HepG2 (cell line): Measurements from ENCODE around the gene RBM27. TPM values are rescaled to one million over a fixed set of nuclear protein-coding genes. Genes with fewer than 3 reads are reported as not detected.

ENCODE experiments used
- ATAC-seq: fragments of 200-7000 bp; cut with Tn5 transposase; 3 replicates; pipeline ENCODE4 v1.9.1; 2020; ENCODE audit warnings: mild to moderate bottlenecking, moderate library complexity
- BruUV-seq: library from RNA; stranded (reverse); fragments of 400-500 nt; replicated peaks from 2 replicates; lab custom pipeline; 2021; lab: Mats Ljungman, UMichigan
- CTCF ChIA-PET: fragments of 300-600 bp; formaldehyde crosslinking; extraction: SDS; loops from one replicate; lab custom pipeline; 2021; ENCODE audit warnings: low total read pairs, inconsistent platforms, low intra/inter-chr PET ratio; lab: Yijun Ruan, JAX
- POLR2A ChIA-PET: fragments of 350-600 bp; sonication (Branson Sonifier 250); formaldehyde crosslinking; loops from one replicate; lab custom pipeline; 2020; ENCODE audit warnings: antibody characterized with exemption, inconsistent platforms; lab: Yijun Ruan, JAX
- DNase-seq: peaks from one replicate; pipeline ENCODE4 v3.0.0-alpha.2; 2015; ENCODE audit warnings: low spot score
- FAIRE-seq: peaks from 3 replicates; lab custom pipeline; 2011; peaks lifted over from hg19 to GRCh38; lab: Jason Lieb, UNC
- H2AFZ ChIP-seq: one replicate; pipeline ENCODE4 v1.6.1; 2011; ENCODE audit warnings: low read length, inconsistent platforms
- H3K27ac ChIP-seq: fragments of 300-600 bp; 3 replicates; pipeline ENCODE4 v1.8.0; 2011; ENCODE audit warnings: mixed run types, mild to moderate bottlenecking, mixed read lengths, low read length, inconsistent platforms; ENCODE audit not compliant: insufficient read depth; ENCODE audit errors: extremely low read length
- H3K27me3 ChIP-seq, 2 experiments: fragments of 200-600 bp in 1 of 2; 2 replicates in 1 of 2; 3 replicates in 1 of 2; pipeline versions ENCODE4 v1.6.0 to v1.8.0; 2011; ENCODE audit warnings: low read length in 2 of 2, mild to moderate bottlenecking in 2 of 2, moderate library complexity in 2 of 2, inconsistent platforms in 1 of 2; ENCODE audit not compliant: insufficient read depth in 2 of 2, control insufficient read depth in 1 of 2
- H3K36me3 ChIP-seq, 2 experiments: fragments of 200-600 bp in 1 of 2; replicated peaks in 1 of 2; 2 replicates in 1 of 2; 3 replicates in 1 of 2; pipeline versions ENCODE4 v1.5.1 to v1.8.0; 2011; ENCODE audit warnings: low read length in 2 of 2, inconsistent platforms in 1 of 2; ENCODE audit not compliant: insufficient read depth in 2 of 2, control insufficient read depth in 1 of 2
- H3K4me1 ChIP-seq: 2 replicates; pipeline ENCODE4 v1.5.1; 2012; ENCODE audit warnings: low read length, inconsistent platforms; ENCODE audit not compliant: insufficient read depth
- H3K4me2 ChIP-seq: 2 replicates; pipeline ENCODE4 v1.6.0; 2011; ENCODE audit warnings: low read depth, low read length, inconsistent platforms
- H3K4me3 ChIP-seq, 3 experiments: fragments of 200-600 bp in 1 of 3; sonication (generic), shearing (Covaris generic) in 1 of 3; replicated peaks in 1 of 3; 2 replicates each; pipeline ENCODE4 v1.5.1; 2011 to 2016; ENCODE audit warnings: low read length in 3 of 3, inconsistent platforms in 2 of 3, low read depth in 2 of 3, mild to moderate bottlenecking in 2 of 3, control low read depth in 1 of 3, mixed read lengths in 1 of 3; ENCODE audit not compliant: insufficient read depth in 1 of 3
- H3K79me2 ChIP-seq: one replicate; pipeline ENCODE4 v1.6.1; 2011; ENCODE audit warnings: low read length, inconsistent platforms; ENCODE audit not compliant: insufficient read depth
- H3K9ac ChIP-seq: 2 replicates; pipeline ENCODE4 v1.6.0; 2011; ENCODE audit warnings: mild to moderate bottlenecking, low read depth, low read length, inconsistent platforms; ENCODE audit not compliant: insufficient read depth
- H3K9me3 ChIP-seq: 2 replicates; pipeline ENCODE4 v1.5.1; 2012; ENCODE audit warnings: mild to moderate bottlenecking, low read length
- H4K20me1 ChIP-seq: 2 replicates; pipeline ENCODE4 v1.6.0; 2011; ENCODE audit warnings: inconsistent platforms, mild to moderate bottlenecking, low read length, moderate library complexity; ENCODE audit not compliant: insufficient read depth
- ADNP ChIP-seq: sonication (generic); formaldehyde crosslinking; IDR thresholded peaks from 2 replicates; pipeline ENCODE4 v1.4.0; 2020; ENCODE audit warnings: missing genetic modification reagents
- ELF4 ChIP-seq: sonication (generic); formaldehyde crosslinking; IDR thresholded peaks from 2 replicates; pipeline ENCODE4 v1.5.0; 2020; ENCODE audit warnings: missing genetic modification reagents, mild to moderate bottlenecking, moderate library complexity, borderline replicate concordance
- FLYWCH1 ChIP-seq: sonication (generic); formaldehyde crosslinking; IDR thresholded peaks from 2 replicates; pipeline ENCODE4 v1.8.1; 2023; ENCODE audit warnings: mild to moderate bottlenecking, missing genetic modification reagents
- HMGA1 ChIP-seq: sonication (generic); formaldehyde crosslinking; conservative IDR thresholded peaks from 2 replicates; pipeline ENCODE4 v1.4.0; 2020; ENCODE audit warnings: missing genetic modification reagents
- PHF5A ChIP-seq: IDR thresholded peaks from one replicate; pipeline ENCODE4 v1.6.1; 2018; ENCODE audit warnings: low read depth, missing genetic modification reagents; ENCODE audit not compliant: unreplicated experiment
- SUZ12 ChIP-seq: fragments of 150-350 bp; IDR thresholded peaks from 2 replicates; pipeline ENCODE4 v1.6.1; 2014; ENCODE audit warnings: low read depth, low read length
- ZFP36L2 ChIP-seq: sonication (generic); formaldehyde crosslinking; IDR thresholded peaks from 2 replicates; pipeline ENCODE4 v1.4.0; 2020; ENCODE audit warnings: missing genetic modification reagents
- ZNF367 ChIP-seq: sonication (generic); formaldehyde crosslinking; IDR thresholded peaks from 2 replicates; pipeline ENCODE4 v1.4.0; 2020; ENCODE audit warnings: missing genetic modification reagents, borderline replicate concordance
- ZNF383 ChIP-seq: sonication (generic); formaldehyde crosslinking; IDR thresholded peaks from 2 replicates; pipeline ENCODE4 v1.4.0; 2020; ENCODE audit warnings: missing genetic modification reagents, mild to moderate bottlenecking, borderline replicate concordance
- ZNF766 ChIP-seq: sonication (generic); formaldehyde crosslinking; IDR thresholded peaks from 2 replicates; pipeline ENCODE4 v1.5.0; 2020; ENCODE audit warnings: missing genetic modification reagents, borderline replicate concordance
- ZNF775 ChIP-seq: sonication (generic); formaldehyde crosslinking; IDR thresholded peaks from 2 replicates; pipeline ENCODE4 v1.4.0; 2020; ENCODE audit warnings: missing genetic modification reagents, mild to moderate bottlenecking, moderate library complexity, borderline replicate concordance
- ZNF83 ChIP-seq: sonication (generic); formaldehyde crosslinking; IDR thresholded peaks from 2 replicates; pipeline ENCODE4 v1.4.0; 2020; ENCODE audit warnings: missing genetic modification reagents, mild to moderate bottlenecking, borderline replicate concordance
- ZSCAN31 ChIP-seq: sonication (generic); formaldehyde crosslinking; IDR thresholded peaks from 2 replicates; pipeline ENCODE4 v1.5.0; 2020; ENCODE audit warnings: low read depth, mild to moderate bottlenecking, missing genetic modification reagents
- ZSCAN9 ChIP-seq: IDR thresholded peaks from 2 replicates; pipeline ENCODE4 v1.6.1; 2016; ENCODE audit warnings: borderline replicate concordance
- WGBS: methylation state at CpG from one replicate; pipeline ENCODE4 v1.1.6; 2017; ENCODE audit warnings: low lambda C conversion rate; 5-methylcytosine and 5-hydroxymethylcytosine counted together
- in situ Hi-C: cut with HindIII; loops from 2 replicates; pipeline ENCODE4 v1.10.0; 2017; ENCODE audit warnings: low pct_unique_long_range_greater_than_20kb; ENCODE audit not compliant: extremely low pct_ligation_motif_present
- intact Hi-C: fragments of 100-400 bp; cut with micrococcal nuclease; formaldehyde crosslinking; loops from one replicate; pipeline ENCODE4 v1.10.0; 2022; ENCODE audit not compliant: unreplicated experiment
- polyA plus RNA-seq, 8 experiments: library from polyadenylated mRNA; depleted of rRNA in 3 of 8; stranded (reverse) in 7 of 8; unstranded in 1 of 8; fragments of >200 nt; fragmentation: Illumina TruSeq in 4 of 8; extraction: Trizol in 4 of 8; gene quantifications; 2 replicates each; pipeline versions ENCODE4 v1.2.1 to v1.2.3, GENCODE V29; 2011 to 2016; ENCODE audit warnings: low read depth in 4 of 8, missing spikeins in 1 of 8, mixed read lengths in 1 of 8; ENCODE audit not compliant: insufficient read depth in 1 of 8
- total RNA-seq, 5 experiments: library from RNA; depleted of rRNA; stranded (reverse); fragments of >200 nt; fragmentation: Illumina TruSeq; extraction: Trizol; gene quantifications; 2 replicates each; pipeline ENCODE4 v1.2.3, GENCODE V29; 2016; ENCODE audit warnings: low read depth in 1 of 5
- TF ChIP-seq, protein P1 (sequence below): sonication (generic); formaldehyde crosslinking; conservative IDR thresholded peaks from 2 replicates; pipeline ENCODE4 v1.4.0; 2020; ENCODE audit warnings: missing genetic modification reagents
- TF ChIP-seq, protein P2 (sequence below): sonication (generic); formaldehyde crosslinking; IDR thresholded peaks from 2 replicates; pipeline ENCODE4 v1.4.0; 2020; ENCODE audit warnings: missing genetic modification reagents

Gene RBM27
- total and polyA plus RNA-seq, 2 of the 13 experiments (the other 11 are each of a cell fraction or from before 2014, with no cell fraction given), result 12.9 to 23.4 TPM

DNA sequence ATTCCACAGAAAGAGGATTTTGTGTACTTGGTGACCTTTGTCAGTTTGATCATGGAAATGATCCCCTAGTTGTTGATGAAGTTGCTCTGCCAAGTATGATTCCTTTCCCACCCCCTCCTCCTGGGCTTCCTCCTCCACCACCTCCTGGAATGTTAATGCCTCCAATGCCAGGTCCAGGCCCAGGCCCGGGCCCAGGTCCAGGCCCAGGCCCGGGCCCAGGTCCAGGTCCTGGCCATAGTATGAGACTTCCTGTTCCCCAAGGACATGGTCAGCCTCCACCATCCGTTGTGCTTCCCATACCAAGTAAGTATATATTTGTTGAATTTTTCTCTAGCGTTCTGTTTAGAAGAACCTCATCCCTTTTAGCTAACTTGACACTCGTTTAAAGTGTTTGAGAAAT is 30.0 kb downstream of the RBM27 start (continued):
- TF ChIP-seq ZNF367 (CRISPR knock-in tag), result no peak
- no peak for TF ChIP-seq FLYWCH1
- TF ChIP-seq ZSCAN9 (CRISPR knock-in tag), result no peak
- no peak for TF ChIP-seq ADNP (CRISPR knock-in tag)
- TF ChIP-seq, all 625 proteins: peak for 0

GRCh38 chr5:146238973-146239372 is 35.6 kb downstream of the RBM27 start:
- Histone ChIP-seq H2AFZ (no peak overlapping the region), H3K9ac (no peak overlapping the region), H3K4me3 (no peak overlapping the region), H3K4me2 (no peak overlapping the region), H4K20me1 (no peaks in the 10 kb centered on the region; the same call in 1 of the 2 replicates), H3K27ac (no peak overlapping the region), H3K79me2 (no peaks in the 10 kb centered on the region), H3K9me3 (no peaks in the 10 kb centered on the region), H3K27me3 (no peaks in the 10 kb centered on the region), H3K36me3 (peaks cover 6 to 33% of the 10 kb centered on the region in 2 experiments; a peak in 4 of 5 replicates), H3K4me1 (no peaks in the 10 kb centered on the region)
- no peak for TF ChIP-seq ELF4 (CRISPR knock-in tag)
- no peak for TF ChIP-seq SUZ12
- TF ChIP-seq PHF5A, result no peak
- TF ChIP-seq ZNF766, result no peak
- TF ChIP-seq ZNF775 (CRISPR knock-in tag), result no peak
- TF ChIP-seq ZNF83 (CRISPR knock-in tag), result no peak
- TF ChIP-seq, protein P1, sequence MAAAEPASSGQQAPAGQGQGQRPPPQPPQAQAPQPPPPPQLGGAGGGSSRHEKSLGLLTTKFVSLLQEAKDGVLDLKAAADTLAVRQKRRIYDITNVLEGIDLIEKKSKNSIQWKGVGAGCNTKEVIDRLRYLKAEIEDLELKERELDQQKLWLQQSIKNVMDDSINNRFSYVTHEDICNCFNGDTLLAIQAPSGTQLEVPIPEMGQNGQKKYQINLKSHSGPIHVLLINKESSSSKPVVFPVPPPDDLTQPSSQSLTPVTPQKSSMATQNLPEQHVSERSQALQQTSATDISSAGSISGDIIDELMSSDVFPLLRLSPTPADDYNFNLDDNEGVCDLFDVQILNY, result no peak
- TF ChIP-seq ZFP36L2, result no peak
- TF ChIP-seq HMGA1 (CRISPR knock-in tag), result no peak
- TF ChIP-seq, protein P2, sequence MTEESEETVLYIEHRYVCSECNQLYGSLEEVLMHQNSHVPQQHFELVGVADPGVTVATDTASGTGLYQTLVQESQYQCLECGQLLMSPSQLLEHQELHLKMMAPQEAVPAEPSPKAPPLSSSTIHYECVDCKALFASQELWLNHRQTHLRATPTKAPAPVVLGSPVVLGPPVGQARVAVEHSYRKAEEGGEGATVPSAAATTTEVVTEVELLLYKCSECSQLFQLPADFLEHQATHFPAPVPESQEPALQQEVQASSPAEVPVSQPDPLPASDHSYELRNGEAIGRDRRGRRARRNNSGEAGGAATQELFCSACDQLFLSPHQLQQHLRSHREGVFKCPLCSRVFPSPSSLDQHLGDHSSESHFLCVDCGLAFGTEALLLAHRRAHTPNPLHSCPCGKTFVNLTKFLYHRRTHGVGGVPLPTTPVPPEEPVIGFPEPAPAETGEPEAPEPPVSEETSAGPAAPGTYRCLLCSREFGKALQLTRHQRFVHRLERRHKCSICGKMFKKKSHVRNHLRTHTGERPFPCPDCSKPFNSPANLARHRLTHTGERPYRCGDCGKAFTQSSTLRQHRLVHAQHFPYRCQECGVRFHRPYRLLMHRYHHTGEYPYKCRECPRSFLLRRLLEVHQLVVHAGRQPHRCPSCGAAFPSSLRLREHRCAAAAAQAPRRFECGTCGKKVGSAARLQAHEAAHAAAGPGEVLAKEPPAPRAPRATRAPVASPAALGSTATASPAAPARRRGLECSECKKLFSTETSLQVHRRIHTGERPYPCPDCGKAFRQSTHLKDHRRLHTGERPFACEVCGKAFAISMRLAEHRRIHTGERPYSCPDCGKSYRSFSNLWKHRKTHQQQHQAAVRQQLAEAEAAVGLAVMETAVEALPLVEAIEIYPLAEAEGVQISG, result no peak
- no peak for TF ChIP-seq ZSCAN31
- no peak for TF ChIP-seq ZNF383 (CRISPR knock-in tag)
- ATAC-seq (no peak), FAIRE-seq (no peak), DNase-seq (no peak)
- no TSS peak for BruUV-seq
- WGBS, result 49% methylated on average over 1 of the region's 1 CpG
- ChIA-PET CTCF (no interaction called here), POLR2A (no interaction called here)
- intact Hi-C loops (no loop called here), in situ Hi-C loops (no loop called here)
